Activated CD4-positive, alpha-beta T cell treated with anti-CD3 and anti-CD28 coated beads, Interleukin-2, amount 50 U/mL, for 24 hours (primary cell): ENCODE measurements around the gene SRCIN1.
"Not testable (repeated sequence)": the region's sequence is repeated elsewhere in the genome, so short reads cannot be mapped to it uniquely, and the experiment has no call there.

ENCODE experiments used
- DNase-seq, 2 donors: peaks; one replicate each; pipeline ENCODE4 v3.0.0-alpha.2; 2020; ENCODE audit warnings: low read depth in 1 of 2, low spot score in 1 of 2

The SRCIN1 gene

GRCh38 chr17:38605841-38606645 is at the start of gene SRCIN1:
Gene SRCIN1 (minus strand): TSS chr17:38605952. CDS start chr17:38605705, 247 bp downstream.
- DNase-seq: peak in 1 of 2 donors; percentile 35

GRCh38 chr17:38654411-38655398 is 49.0 kb upstream of the SRCIN1 start:
- DNase-seq: no peak

GRCh38 chr17:38653679-38654078 is 47.9 kb upstream of the SRCIN1 start:
- DNase-seq: no peak

- DNase-seq: no peak
Observed at GRCh38 chr17:38653230-38653629, 47.5 kb upstream of the SRCIN1 start.

- DNase-seq: not testable (repeated sequence)
Observed at GRCh38 chr17:38650653-38651173, 45.0 kb upstream of the SRCIN1 start.

GRCh38 chr17:38637951-38638350 is 32.2 kb upstream of the SRCIN1 start:
- DNase-seq: no peak

- no peak for DNase-seq
Observed at GRCh38 chr17:38636054-38636453, 30.3 kb upstream of the SRCIN1 start.

- DNase-seq: no peak
Observed at GRCh38 chr17:38632334-38632733, 26.6 kb upstream of the SRCIN1 start.

GRCh38 chr17:38628441-38628840 is 22.7 kb upstream of the SRCIN1 start:
- DNase-seq: no peak

GRCh38 chr17:38627957-38628356 is 22.2 kb upstream of the SRCIN1 start:
- no peak for DNase-seq

GRCh38 chr17:38626606-38627226 is 21.0 kb upstream of the SRCIN1 start:
- DNase-seq: not testable (repeated sequence)

GRCh38 chr17:38625482-38625881 is 19.7 kb upstream of the SRCIN1 start:
- no peak for DNase-seq

GRCh38 chr17:38624782-38625355 is 19.1 kb upstream of the SRCIN1 start:
- DNase-seq: not testable (repeated sequence)

- DNase-seq: no peak
Observed at GRCh38 chr17:38621538-38621937, 15.8 kb upstream of the SRCIN1 start.

GRCh38 chr17:38620551-38621277 is 15.0 kb upstream of the SRCIN1 start:
- DNase-seq: no peak

- no peak for DNase-seq
Observed at GRCh38 chr17:38619937-38620550, 14.3 kb upstream of the SRCIN1 start.

- DNase-seq: no peak
Observed at GRCh38 chr17:38619451-38619795, 13.7 kb upstream of the SRCIN1 start.

GRCh38 chr17:38617967-38618760 is 12.4 kb upstream of the SRCIN1 start:
- DNase-seq: no peak
